NCI-H2029 treated with DMSO at 0.1 percent for 48 hours (cell line): ENCODE measurements around the gene NUMBL.
A peak's percentile ranks its signal among the peaks of the same experiment; 100 is the strongest.

Source experiments
- DNase-seq: peaks from one replicate; lab custom pipeline; 2025; lab: John Stamatoyannopoulos, UW

The NUMBL gene

DNA sequence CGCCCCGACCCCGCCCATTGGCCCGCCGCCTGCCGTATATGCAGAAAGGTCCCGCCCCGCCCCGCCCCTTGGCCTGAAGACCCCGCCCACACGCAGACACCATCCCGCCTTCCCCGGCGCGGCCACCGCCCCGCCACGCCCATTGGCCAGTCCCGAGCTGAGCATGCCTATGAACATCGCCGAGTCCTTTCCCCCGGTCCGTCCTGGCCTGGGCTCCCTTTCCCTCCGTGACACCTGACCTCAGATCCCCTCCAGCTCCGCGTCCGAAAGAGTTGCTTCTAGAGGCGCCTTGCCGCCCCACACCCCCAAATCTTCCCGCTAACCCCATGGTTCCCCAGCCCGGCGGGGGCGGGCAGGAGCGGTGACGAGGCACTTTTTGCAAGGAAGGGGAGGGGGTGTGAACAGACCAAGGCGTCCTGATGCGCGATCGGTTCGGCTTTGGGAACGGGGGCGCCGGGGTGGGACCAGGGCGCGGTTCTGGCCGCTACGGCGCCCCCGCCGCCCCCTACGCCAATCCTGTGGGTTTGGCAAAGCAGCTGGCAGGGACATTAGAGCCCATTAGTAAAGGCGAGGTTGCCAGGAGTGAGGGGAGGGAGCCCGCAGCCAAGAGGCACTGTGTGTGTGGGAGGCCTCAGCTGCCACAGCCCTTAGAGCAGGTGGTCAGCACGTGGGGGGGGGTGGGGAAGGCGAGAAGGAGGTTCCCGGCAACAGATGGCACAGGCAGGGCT, 406 bp upstream of the NUMBL start:
- DNase-seq, result peak; percentile 63

DNA sequence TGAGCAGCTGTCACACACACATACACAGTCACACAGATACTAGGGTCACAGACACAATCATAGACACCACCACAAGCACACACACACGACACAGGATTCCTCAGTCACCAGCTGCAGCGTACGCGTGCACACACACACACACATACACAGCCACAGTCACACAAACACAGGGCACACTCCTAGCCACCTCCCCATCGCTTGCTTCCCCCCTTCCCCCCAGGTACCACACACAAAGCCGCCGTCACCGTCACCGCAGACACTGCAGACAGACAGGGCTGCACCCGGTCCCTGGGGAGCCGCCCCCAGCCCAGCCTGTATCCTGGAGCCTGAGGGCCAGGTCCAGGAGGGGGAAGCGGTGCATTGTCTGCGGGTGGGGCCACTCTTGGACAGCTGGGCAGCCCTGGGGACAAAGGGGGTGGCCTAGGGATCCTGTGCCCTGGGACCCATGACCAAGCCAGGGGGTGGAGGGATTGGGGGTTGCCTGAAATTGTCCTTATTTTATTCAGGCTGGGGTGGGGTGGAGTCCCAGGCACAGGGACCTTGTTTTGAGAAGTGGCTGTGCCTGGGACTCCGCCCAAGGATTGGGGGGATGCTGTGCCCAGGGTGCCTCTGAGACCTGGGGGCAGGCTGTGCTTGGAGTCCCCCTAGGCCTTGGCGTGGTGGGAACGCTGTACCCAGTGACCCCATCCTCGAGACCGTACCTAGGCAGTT, 957 bp downstream of the NUMBL start:
- DNase-seq, result no peak

DNA sequence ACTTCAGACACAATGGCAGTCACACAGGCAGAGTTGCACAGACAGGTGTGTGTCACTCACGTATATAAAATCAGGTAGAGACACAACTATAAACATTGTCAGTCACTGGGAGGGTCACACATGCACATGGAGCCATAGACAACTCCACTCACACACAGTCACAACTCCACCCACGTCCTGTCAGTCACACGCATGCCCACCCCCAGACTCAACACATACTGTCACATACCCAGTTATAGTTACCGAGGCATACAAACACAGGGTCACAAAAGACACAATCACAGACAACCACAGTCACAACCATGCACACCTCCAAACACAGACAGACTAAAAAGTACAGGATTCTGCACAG, 1.5 kb downstream of the NUMBL start:
- DNase-seq, result no peak

DNA sequence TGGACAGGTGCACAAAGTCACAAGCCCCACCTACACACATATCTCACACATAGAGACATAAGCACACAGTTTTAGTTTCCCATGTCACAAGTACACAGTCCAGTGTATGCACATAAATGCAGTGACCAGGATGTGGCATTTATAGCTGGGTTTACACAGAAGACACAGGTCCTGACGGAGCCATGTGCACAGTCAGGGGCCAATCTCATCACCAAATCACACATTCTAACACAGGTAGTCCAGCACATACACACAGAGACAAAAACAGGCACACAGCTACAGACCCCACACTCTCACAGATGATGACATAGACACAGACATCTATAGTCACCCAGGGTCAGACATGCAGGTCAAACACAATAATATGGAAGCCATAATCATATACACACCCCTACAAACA, 2.1 kb downstream of the NUMBL start:
- DNase-seq, result no peak

DNA sequence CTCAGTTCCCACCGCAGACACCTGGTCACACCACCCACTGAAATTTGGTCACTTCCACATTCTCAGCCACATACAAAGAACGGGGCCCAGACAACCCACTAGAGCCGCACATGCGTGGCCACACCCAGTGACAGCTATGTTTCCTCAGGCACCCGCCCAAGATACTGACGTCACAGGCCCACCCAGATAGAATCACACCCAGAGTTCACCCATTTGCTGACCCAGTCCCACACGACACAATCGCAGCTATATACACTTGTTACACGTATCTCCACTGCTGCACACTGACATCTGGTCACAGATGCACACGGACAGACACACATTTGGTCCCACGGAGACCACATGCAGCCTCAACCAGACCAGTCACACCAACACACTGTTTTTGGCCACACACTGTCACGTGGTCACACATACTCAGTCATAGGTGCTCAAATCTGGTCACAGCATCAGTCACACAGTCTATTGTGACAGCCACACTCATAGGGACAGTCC, 2.9 kb downstream of the NUMBL start:
- no peak for DNase-seq

DNA sequence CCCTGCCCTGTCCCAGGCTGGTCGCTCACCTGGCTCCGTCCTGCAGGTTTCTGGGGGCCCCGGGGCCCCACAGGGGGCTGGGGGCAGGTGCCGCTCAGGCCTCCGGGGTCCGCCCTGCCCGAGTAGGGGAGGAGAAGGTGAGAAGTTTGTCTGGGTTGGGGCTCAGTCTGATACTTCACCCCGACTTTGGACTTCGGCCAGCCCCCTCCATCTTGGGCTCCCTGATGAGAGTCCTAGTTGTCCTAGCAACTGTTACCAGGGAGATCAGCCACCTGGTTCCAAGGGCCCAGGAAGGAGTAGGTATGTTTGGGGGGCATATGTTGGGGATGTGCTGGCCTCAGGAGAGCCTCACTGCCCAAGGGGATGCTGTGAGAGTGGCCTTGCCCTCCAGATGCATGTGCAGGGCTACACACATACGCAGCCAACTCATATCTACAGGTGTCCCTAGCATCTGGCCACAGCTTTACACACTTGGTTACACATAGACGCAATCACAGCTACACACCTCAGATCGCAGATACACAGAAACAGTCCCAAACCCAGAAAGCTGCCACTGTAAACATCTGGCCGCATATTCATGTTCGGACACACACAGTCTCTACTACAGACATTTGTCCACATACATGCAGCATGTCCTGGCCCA, 3.4 kb downstream of the NUMBL start:
- DNase-seq, result no peak

DNA sequence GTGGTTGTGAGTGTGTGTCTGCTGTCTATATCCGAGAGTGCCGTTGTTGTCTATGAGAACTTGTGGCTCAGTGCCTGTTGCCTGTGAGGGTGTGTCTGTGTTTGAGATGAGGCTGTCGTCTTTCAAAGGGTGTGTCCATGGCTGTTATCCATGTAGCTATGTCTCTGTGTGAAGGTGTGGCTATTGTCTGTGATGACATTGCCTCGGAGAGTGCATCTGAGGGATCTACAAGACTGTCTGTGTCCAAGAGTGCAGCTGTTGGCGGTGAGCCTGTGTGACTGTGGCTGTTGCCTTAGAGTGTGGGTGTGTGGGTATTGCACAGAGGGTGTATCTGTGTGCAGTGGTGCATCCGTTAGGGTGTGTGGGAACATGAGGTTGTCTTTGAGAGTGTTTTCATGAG, 4.9 kb downstream of the NUMBL start:
- DNase-seq, result no peak

DNA sequence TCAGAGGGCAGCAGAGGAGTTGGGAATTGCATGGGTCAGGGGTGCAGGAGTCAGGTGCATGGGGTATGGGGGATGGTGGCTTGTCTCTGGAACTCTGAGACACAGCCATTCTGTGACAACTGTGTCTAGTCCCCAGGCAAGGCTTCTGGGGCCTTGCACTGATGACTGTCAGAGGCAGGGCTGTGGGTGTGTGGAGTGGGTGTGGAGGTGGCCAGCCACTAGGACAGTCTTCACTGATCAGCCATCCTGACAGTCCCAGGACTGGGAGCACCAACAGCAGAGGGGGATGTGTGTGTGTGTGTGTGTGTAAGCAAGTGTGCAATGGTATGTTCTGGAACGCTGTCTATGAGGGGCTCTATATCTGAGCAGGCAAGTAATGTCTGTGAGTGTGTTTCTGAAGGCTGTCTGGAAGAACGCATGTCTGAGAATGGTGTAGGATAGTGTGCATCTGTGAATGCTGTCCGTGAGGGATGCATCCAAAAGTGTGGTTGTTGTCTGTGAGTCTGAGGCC, 5.4 kb downstream of the NUMBL start:
- no peak for DNase-seq

DNA sequence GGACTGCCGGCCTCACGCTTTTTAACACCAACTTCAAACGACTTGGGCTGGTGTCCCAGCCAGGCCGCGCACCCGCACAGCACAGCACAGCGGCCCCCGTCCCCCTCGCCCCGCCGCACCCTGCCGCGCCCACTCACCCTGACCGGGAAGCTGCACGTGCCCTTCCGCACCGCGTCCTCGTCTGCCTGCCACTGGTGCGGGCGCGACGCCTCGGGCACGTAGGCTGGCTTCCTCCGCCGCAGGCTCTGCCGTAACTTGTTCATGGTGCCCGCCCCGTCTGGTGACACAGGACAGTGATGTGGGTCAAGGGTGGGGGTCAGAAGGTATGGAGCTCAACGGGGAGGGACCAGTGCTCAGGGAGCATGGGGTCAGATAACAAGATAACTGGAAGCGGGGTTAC, 6.2 kb downstream of the NUMBL start:
- no peak for DNase-seq

DNA sequence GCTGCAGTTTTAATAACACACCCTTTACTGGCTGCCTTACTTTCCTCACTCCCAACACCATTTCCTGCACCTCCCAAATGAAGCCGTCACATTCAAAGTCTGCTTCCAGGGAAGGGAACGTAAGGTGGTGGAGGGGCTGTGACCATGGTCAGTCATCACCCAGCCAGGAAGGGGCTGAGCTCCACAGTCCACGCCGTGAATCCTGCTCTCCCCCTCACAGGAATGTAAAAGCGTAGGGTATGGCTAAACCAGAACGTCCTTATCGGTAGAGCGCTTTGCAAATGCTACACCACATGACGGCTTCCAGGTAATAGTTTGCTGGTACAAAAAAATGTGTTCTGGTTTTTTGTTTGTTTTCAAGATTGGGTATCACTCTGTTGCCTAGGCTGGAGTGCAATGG, 7.0 kb downstream of the NUMBL start:
- DNase-seq, result no peak

DNA sequence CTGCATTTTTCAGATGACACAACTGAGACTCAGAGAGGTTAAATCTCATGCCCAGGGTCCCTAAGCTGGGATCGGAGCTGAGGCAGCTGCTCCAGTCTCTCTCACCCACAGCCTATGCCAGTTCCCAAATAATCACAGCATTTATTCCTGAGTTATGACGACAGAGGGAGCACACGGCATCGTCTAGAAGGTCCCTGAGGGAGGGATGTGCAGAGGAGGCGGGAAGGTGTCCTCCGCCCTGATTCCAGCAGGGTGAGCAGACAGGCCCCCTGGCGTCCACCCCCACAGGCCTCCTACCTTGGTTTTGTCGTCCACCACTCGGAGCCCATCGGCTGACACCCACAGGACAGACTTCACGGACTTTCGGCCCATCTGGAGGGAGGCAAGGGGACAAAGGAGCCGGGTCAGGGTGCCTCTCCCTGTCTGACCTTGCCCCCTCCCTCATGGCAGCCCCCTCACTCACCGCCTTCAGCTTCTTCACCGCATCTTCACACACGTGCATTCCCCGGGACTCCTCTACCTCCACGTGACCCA, 8.0 kb downstream of the NUMBL start:
- no peak for DNase-seq

DNA sequence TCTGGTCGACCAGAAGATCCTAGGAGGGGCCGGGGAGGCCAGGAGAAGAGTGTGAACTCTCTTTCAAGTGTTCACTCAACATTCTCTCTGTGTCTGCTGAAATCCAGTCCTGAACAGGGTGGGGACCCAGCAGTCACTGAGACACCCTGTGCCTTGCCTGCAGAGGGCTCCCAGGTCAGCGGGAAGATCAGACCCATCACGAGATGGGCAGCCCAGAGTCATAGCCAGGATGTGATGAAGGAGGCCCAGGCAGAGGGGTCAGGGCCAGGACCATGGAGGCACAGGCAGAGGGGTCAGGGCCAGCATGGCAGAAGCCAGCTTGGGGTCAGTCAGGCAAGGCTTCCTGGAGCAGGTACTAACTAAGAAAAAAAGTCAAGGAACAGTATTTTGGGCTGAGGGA, 9.4 kb downstream of the NUMBL start:
- DNase-seq, result no peak

DNA sequence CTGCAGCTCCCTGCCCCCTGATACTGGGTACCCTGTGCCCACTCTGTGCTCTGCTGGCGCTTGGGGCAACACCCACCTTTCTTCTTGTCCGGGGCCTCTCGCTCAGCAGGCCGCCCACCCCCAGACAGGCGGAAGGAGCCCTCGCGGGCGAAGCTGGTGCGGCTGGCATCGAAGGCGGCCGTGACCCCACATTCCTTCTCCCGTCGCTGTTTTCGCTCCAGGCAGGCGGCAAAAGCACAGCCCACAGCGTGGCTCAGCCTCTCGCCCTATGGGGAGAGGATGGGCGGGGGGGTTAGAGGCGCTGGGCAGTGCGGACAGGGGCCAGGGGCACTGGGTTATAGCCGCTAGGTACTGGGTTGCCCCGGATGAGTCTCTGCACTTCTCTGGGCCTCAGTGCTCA, 13.3 kb downstream of the NUMBL start:
- no peak for DNase-seq

DNA sequence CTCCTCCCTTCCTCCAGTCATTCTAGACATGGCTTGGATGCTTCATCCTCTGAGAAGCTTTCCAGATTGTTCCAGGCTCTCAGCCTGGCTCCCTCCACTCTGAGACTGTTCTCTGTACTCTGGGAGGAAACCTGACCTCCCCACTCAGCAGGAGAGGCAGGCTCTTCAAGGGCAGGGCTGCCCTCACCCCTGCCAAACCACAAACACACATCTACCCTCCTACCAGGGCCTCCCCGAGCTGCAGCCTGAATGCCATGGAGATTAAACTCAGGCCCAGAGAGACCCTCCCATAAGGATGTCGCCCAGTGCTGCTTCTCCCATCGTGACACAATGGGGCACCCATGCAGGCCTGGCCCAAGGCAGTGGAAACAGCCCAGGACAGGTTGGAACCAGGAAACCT, 16.2 kb downstream of the NUMBL start:
- peak; percentile 80 for DNase-seq

DNA sequence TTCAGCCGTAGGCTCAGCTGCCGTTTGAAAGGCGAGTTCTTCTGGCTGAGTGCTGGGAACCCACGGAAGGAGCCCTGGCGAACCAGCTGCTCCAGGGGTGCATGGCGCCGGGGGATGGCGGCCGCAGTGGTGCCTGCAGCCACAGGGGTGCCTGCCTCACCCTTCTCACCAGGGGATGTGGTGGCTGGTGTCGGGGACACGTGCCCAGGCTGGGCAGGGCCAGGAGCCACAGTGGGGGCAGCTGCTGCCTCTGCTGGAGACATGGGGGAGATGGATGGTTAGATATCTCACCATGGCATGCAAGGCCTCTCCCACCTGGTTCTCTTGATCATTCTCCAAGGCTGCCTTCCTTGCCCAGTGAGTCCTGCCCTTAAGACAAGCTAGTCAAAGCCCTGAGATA, 17.1 kb downstream of the NUMBL start:
- no peak for DNase-seq

DNA sequence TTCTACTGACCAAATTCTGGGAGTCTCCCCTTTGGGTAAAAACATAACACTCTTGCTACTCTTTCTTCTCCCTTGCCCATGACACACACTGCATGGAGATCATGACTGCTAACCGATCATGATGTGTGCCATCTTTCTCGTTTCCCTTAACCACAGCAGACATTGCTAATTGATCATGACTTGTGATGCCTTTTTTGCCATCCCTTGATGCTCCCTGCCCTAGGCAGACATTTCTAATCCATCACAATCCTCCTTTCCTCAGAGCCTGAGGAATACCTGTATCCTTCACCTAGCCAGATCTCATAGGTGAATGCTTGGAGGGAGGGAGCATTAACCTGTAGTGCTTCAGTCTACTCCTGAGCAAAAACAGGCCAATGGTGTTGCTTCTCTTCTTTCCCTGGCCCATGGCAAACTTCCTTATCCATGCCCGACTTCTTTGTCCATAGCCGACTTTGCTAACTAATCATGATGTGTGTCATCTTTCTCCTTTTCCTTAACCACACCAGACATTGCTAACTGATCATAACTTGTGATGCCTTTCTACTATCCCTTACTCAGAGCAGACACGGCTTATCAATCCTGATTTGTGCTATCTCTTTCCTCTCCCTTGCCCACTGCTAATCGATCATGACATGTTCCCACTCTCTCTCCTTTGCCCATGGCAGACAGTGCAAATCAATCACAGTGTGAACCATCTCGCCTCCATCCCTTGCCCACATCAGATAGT, 17.7 kb downstream of the NUMBL start:
- DNase-seq, result no peak

DNA sequence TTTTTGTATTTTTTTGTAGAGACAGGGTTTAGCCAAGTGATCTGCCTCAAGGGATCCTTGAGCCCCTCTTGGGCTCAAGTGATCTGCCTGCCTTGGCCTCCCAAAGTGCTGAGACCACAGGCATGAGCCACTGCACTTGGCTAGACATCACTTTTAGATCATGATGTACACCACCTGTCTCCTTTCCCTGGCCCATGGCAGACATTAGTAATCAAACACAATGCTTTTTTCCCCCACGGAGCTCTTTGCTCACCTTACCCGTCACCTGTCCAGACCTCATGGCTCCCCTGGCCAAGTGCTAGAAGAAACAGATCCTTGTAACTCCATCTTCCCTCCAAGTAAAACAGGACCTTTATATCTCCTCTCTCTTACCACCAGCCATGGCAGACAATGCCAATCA, 18.4 kb downstream of the NUMBL start:
- no peak for DNase-seq

DNA sequence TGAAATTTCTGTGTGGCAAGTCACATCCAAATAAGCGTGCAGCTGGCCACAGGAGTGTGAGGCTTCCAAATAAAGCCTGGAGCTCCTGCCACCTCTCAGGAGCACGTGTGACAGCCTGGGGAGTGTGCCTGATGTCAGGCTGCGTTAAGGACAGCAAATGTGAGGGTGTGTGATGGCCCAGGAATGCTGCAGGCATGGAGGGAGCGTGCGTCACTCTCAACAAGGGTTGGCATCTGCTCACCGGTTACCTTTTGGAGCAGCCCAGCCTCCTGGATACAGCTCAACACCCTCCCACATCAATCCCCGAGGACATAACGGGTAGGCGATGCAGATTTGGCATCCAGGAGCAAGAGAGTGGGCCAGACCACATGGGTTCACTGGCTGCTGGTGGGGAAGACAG, 19.0 kb downstream of the NUMBL start:
- DNase-seq, result no peak

DNA sequence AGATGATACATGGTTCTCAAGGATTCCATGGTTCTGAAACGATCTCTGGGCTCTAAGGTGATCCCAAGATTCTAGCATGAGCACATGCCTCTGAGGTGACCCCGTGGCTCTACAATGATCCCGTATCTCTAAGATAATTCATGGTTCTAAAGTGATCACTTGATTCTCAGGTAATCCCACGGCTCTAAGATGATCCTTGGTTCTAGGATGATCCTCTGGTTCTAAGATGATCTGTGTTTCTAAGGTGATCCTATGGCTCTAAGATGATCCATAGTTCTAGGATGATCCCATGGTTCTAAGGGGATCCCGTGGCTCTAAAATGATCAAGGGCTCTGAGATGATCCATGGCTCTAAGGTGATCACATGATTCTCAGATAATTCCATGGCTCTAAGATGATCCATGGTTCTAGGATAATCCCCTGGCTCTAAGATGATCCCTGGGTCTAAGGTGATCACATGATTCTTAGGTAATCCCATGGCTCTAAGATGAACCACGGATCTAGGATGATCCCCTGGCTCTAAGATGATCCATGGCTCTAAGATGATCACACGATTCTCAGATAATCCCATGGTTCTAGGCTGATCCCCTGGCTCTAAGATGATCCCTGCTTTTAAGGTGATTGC, 21.3 kb downstream of the NUMBL start:
- DNase-seq, result no peak

DNA sequence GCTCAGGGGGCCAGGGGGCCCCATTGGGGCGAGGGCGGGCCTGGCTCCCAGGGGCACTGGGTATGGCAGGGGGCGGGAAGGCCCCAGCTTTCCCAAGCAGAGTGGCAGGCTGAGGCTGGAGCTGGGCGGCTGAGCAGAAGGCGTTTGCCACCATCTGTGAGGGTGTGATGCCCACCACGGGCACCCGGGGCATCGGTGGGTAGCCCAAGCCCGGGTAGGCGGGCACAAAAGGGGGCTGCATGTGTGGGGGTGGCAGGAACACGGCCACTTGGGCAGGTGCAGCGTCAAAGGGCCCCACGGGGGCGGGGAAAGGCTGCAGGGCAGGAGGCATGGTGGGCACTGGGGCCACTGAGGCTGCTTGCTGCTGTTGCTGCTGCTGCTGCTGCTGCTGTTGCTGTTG, 22.8 kb downstream of the NUMBL start:
- DNase-seq, result no peak

DNA sequence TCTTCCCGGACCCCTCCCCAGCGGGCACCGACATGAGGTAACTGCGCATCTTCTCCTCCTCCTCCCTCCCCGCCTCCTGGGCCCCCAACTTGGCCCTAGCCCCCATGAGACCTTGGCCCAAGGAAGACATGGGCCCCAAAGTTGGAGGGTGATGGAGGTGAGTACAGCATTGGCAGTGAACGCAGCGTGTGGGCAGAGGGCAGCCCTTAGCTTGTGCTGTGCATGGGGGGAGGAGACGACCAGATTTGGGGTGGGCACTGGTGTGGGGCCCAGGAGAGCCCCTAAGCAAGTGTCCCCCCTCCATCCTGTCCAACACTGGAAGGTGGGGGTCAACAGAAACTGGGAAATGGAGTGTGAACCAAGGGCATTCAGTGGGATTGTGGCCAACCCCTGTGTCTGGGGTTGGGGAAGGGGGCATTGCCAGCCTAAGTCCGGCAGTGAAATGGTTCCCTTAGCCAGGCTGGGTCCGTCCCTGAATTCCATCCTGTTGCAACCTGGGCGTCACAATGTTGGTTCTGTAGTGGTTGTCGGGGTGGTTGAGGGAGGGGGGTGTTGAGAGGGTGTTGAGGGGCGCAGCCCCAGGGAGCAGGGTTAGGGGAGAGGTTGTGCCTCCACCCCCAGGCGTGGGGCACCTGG, 23.5 kb downstream of the NUMBL start:
- no peak for DNase-seq
